Measurements from ENCODE around the gene FBXL12. TPM values are rescaled to one million over a fixed set of nuclear protein-coding genes. Genes with fewer than 3 reads are reported as not detected.
A peak's percentile ranks its signal among the peaks of the same experiment; 100 is the strongest.

FBXL12 gene
- total RNA-seq, 1 donor from 2014 or later, result 25.2 TPM

DNA sequence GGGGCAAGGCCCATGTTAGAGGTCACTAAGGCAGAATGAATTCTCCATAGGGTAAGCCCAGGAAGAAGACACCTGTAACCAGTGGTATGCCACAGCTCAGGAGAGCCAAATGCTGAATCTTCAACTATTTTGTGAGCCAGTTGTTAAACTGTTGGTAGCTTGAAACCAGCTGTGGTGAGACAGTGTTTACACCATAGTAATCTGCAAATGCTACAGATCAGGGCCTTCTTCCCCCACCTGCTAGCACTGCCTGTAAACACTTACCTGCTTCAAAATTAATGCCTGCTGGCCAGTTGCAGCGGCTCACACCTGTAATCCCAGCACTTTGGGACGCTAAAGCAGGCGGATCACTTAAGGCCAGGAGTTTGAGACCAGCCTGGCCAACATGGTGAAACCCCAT lies 12.1 kb downstream of the FBXL12 start:
- H3K36me3 ChIP-seq (ENCODE audit: control insufficient read depth, insufficient read depth, low read length), result peaks cover 2% of the 10 kb centered on the region
- no peak for DNase-seq (ENCODE audit: low read depth)
- TF ChIP-seq CTCF (IDR thresholded peaks at IDR 0.05; ENCODE audit: insufficient read depth, low read length, poor library complexity, severe bottlenecking), result no peak
- H3K27me3 ChIP-seq (ENCODE audit: control insufficient read depth, insufficient read depth, low read length), result no peaks in the 10 kb centered on the region
- H3K4me3 ChIP-seq (ENCODE audit: low read depth, low read length), result no peak overlapping the region

- H3K4me3 ChIP-seq (ENCODE audit: low read depth, low read length), result no peak overlapping the region
- H3K27me3 ChIP-seq (ENCODE audit: control insufficient read depth, insufficient read depth, low read length), result no peaks in the 10 kb centered on the region
- no peak for DNase-seq (ENCODE audit: low read depth)
- TF ChIP-seq CTCF (IDR thresholded peaks at IDR 0.05; ENCODE audit: insufficient read depth, low read length, poor library complexity, severe bottlenecking), result no peak
- no peaks in the 10 kb centered on the region for H3K36me3 ChIP-seq (ENCODE audit: control insufficient read depth, insufficient read depth, low read length)
Measured at GRCh38 chr19:9801976-9802375, 16.9 kb downstream of the FBXL12 start.

DNA sequence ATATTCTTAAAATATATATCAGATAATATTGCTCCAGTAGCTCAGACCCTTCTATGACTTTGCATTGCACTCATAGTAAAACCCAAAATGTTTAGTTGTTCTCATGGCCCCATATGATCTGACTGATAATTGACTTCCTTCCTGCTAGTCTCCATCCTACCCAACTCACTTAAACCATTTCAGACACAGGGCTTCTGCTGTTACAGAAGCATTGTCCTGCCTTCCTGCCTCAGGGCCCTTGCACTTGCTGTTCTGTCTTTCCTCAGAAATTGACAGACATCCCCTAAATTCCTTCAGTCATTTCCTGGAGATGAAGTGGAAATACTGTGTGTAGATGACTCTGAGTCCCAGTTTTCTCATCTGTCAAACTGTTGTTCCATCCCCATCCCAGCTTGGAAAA lies 19.7 kb downstream of the FBXL12 start:
- Histone ChIP-seq H3K36me3 (ENCODE audit: control insufficient read depth, insufficient read depth, low read length) (no peaks in the 10 kb centered on the region), H3K27me3 (ENCODE audit: control insufficient read depth, insufficient read depth, low read length) (no peaks in the 10 kb centered on the region), H3K4me3 (ENCODE audit: low read depth, low read length) (no peak overlapping the region)
- TF ChIP-seq CTCF (IDR thresholded peaks at IDR 0.05; ENCODE audit: insufficient read depth, low read length, poor library complexity, severe bottlenecking), result no peak
- no peak for DNase-seq (ENCODE audit: low read depth)

DNA sequence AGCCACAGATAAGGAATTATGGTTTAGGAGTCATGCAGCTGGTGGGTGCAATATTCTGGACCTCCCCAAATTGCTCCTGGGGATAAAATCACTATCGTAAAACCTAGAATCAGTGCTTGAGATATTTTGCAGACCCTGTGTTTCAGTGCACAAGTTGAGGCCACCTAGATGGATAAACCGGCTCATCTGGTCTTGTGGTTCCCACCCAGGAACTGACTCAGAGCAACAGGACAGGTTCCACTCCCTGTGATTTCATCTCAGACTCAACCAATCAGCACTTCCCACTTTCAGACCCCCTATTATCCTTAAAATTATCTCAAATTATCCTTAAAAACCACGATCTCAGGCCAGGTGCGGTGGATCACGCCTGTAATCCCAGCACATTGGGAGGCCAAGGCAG lies 21.0 kb downstream of the FBXL12 start:
- Histone ChIP-seq H3K4me3 (ENCODE audit: low read depth, low read length) (no peak overlapping the region), H3K27me3 (ENCODE audit: control insufficient read depth, insufficient read depth, low read length) (no peaks in the 10 kb centered on the region), H3K36me3 (ENCODE audit: control insufficient read depth, insufficient read depth, low read length) (no peaks in the 10 kb centered on the region)
- no peak for DNase-seq (ENCODE audit: low read depth)
- TF ChIP-seq CTCF (IDR thresholded peaks at IDR 0.05; ENCODE audit: insufficient read depth, low read length, poor library complexity, severe bottlenecking), result no peak

DNA sequence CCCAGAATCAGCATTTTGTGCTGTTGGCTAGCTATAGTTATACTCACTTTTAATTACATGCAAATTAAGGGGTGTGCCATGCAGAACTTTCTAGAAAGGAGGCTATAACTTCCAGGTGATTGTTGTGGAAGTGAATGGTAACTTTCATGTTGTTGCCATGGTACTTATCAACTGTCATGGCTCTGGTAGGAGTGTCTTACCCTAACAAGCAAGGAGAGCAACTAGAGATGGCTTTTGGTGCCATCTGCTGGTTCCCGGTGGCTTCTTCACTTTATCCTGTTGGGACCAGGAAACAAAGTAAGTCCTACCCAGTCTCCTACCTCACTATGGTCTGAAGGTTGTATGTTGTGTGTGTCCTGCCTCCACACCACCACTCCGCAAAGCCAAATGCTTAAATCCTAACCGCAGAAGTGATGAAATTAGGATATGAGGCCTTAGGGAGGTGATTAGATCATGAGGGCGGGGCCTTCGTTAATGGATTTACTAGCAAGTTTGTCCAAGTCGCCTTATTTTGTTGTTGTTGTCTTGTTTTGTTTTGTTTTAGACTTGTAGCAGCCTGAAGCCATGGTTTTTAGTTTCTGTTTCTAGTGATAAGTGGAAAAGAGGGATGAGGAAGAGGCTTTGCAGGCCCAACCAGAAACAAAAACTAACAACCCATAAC lies 22.6 kb downstream of the FBXL12 start:
- TF ChIP-seq CTCF (IDR thresholded peaks at IDR 0.05; ENCODE audit: insufficient read depth, low read length, poor library complexity, severe bottlenecking), result peak; percentile 76
- H3K36me3 ChIP-seq (ENCODE audit: control insufficient read depth, insufficient read depth, low read length), result no peaks in the 10 kb centered on the region
- H3K27me3 ChIP-seq (ENCODE audit: control insufficient read depth, insufficient read depth, low read length), result no peaks in the 10 kb centered on the region
- DNase-seq (ENCODE audit: low read depth), result peak; percentile 72
- no peak overlapping the region for H3K4me3 ChIP-seq (ENCODE audit: low read depth, low read length)

GRCh38 chr19:9793071-9793591 lies 25.7 kb downstream of the FBXL12 start:
- Histone ChIP-seq H3K36me3 (ENCODE audit: control insufficient read depth, insufficient read depth, low read length) (no peaks in the 10 kb centered on the region), H3K27me3 (ENCODE audit: control insufficient read depth, insufficient read depth, low read length) (no peaks in the 10 kb centered on the region), H3K4me3 (ENCODE audit: low read depth, low read length) (peak overlapping the region; percentile 75)
- TF ChIP-seq CTCF (IDR thresholded peaks at IDR 0.05; ENCODE audit: insufficient read depth, low read length, poor library complexity, severe bottlenecking), result no peak
- no peak for DNase-seq (ENCODE audit: low read depth)

Measured in kidney epithelial cell (primary cell).